ENCODE results near the gene VAT1. TPM values are rescaled to one million over a fixed set of nuclear protein-coding genes. Genes with fewer than 3 reads are reported as not detected.
A peak's percentile ranks its signal among the peaks of the same experiment; 100 is the strongest.

The VAT1 gene
- total RNA-seq, 2 donors from 2014 or later = 89.1 to 255 TPM

DNA sequence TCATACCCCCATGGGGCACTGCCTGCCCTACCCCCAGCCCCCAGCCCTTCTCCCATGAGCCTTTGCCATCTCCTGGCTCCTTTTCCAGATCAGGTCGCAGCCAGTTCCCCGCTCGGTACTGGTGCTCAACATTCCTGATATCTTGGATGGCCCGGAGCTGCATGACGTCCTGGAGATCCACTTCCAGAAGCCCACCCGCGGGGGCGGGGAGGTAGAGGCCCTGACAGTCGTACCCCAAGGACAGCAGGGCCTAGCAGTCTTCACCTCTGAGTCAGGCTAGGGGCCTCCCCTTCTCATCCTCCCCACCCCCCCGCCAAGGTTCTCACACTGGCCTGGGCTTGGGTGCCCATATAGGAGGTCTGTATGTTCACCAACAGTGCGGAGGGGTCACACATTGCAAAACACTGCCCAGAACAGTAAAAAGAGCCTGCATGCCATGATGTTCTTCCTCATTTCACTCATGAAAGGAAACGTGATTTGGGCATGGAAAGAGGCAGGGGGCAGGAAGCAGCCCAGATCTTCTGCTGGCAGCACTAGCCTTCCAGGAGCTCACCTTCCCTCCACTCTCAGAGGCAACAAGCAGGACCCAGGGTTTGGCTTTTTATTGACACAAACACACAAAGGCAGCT is 8.1 kb downstream of the VAT1 start:
- no peak for TF ChIP-seq POLR2A (IDR thresholded peaks at IDR 0.05)
- TF ChIP-seq, protein P1, sequence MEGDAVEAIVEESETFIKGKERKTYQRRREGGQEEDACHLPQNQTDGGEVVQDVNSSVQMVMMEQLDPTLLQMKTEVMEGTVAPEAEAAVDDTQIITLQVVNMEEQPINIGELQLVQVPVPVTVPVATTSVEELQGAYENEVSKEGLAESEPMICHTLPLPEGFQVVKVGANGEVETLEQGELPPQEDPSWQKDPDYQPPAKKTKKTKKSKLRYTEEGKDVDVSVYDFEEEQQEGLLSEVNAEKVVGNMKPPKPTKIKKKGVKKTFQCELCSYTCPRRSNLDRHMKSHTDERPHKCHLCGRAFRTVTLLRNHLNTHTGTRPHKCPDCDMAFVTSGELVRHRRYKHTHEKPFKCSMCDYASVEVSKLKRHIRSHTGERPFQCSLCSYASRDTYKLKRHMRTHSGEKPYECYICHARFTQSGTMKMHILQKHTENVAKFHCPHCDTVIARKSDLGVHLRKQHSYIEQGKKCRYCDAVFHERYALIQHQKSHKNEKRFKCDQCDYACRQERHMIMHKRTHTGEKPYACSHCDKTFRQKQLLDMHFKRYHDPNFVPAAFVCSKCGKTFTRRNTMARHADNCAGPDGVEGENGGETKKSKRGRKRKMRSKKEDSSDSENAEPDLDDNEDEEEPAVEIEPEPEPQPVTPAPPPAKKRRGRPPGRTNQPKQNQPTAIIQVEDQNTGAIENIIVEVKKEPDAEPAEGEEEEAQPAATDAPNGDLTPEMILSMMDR (IDR thresholded peaks at IDR 0.05) = no peak
- TF ChIP-seq POLR2AphosphoS5 (IDR thresholded peaks at IDR 0.05) = no peak
- Histone ChIP-seq H3K9me3 (no peaks in the 10 kb centered on the region), H3K36me3 (peaks cover 0 to 3% of the 10 kb centered on the region in 2 donors), H3K4me1 (replicated peaks) (no peaks in the 10 kb centered on the region), H3K27me3 (replicated peaks; ENCODE audit: insufficient read depth) (no peaks in the 10 kb centered on the region), H3K4me3 (no peak overlapping the region), H3K27ac (no peak overlapping the region)
- 77% methylated on average over 12 of the region's 12 CpGs for WGBS
- no peak for DNase-seq (ENCODE audit: low spot score)
- intact Hi-C loops (cut with DNase I) = no loop called here

DNA sequence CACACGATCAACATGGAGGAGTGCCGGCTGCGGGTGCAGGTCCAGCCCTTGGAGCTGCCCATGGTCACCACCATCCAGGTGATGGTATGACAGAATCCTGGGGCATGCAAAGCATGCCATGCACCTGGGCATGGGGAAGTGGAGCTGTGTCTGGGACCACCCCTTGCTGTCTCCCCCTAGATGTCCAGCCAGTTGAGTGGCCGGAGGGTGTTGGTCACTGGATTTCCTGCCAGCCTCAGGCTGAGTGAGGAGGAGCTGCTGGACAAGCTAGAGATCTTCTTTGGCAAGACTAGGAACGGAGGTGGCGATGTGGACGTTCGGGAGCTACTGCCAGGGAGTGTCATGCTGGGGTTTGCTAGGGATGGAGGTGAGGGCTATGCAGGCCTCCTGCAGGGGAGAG is 8.9 kb downstream of the VAT1 start:
- H3K4me1 ChIP-seq (replicated peaks) = no peaks in the 10 kb centered on the region
- no peak for DNase-seq (ENCODE audit: low spot score)
- 79% methylated on average over 6 of the region's 8 CpGs for WGBS
- intact Hi-C loops (cut with DNase I) = no loop called here
- H3K9me3 ChIP-seq = no peaks in the 10 kb centered on the region
- no peak overlapping the region for H3K27ac ChIP-seq
- no peaks in the 10 kb centered on the region for H3K27me3 ChIP-seq (replicated peaks; ENCODE audit: insufficient read depth)
- TF ChIP-seq, protein P1 (IDR thresholded peaks at IDR 0.05) = no peak
- no peak for TF ChIP-seq POLR2A (IDR thresholded peaks at IDR 0.05)
- no peak for TF ChIP-seq POLR2AphosphoS5 (IDR thresholded peaks at IDR 0.05)
- peaks cover 0 to 3% of the 10 kb centered on the region in 2 donors for H3K36me3 ChIP-seq
- no peak overlapping the region for H3K4me3 ChIP-seq

DNA sequence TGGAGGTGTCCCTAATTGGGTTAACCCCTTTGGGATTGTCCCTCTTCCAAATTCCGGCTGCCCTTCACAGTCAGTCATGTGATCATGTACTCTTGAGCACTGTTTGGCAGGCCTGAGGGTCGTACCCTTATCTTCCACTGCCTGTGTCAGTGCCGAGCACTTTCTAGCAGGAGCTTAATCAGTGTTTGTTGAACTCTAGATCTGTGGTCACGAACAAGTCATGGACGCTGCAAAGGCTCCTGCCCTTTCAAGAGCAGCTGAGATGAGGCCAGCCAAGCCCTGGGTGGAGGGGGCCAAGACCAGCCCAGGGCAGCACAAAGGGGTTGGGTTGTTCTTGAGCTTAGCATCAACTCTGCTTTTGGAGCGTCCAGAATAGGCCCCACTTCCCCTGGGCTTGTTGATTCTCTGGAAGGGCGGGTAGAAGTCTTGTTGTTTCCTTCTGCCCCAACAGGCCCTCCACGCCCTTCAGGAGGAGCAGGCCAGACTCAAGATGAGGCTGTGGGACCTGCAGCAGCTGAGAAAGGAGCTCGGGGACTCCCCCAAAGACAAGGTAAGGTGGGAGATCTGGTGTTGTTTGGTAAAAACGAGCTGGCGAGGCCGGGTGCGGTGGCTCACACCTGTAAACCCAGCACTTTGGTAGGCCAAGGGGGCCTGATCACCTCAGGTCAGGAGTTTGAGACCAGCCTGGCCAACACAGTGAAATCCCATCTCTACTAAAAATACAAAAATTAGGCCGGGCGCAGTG is 10.3 kb downstream of the VAT1 start:
- Histone ChIP-seq H3K4me1 (replicated peaks) (no peaks in the 10 kb centered on the region), H3K27ac (peak overlapping the region; percentile 8 to 27), H3K27me3 (replicated peaks; ENCODE audit: insufficient read depth) (no peaks in the 10 kb centered on the region), H3K9me3 (no peaks in the 10 kb centered on the region), H3K4me3 (no peak overlapping the region), H3K36me3 (peaks cover 0 to 3% of the 10 kb centered on the region in 2 donors)
- DNase-seq (ENCODE audit: low spot score) = no peak
- TF ChIP-seq POLR2A (IDR thresholded peaks at IDR 0.05) (no peak), POLR2AphosphoS5 (IDR thresholded peaks at IDR 0.05) (no peak)
- TF ChIP-seq, protein P1 (IDR thresholded peaks at IDR 0.05) = no peak
- WGBS = 78% methylated on average over 15 of the region's 15 CpGs
- intact Hi-C loops (cut with DNase I) = no loop called here

DNA sequence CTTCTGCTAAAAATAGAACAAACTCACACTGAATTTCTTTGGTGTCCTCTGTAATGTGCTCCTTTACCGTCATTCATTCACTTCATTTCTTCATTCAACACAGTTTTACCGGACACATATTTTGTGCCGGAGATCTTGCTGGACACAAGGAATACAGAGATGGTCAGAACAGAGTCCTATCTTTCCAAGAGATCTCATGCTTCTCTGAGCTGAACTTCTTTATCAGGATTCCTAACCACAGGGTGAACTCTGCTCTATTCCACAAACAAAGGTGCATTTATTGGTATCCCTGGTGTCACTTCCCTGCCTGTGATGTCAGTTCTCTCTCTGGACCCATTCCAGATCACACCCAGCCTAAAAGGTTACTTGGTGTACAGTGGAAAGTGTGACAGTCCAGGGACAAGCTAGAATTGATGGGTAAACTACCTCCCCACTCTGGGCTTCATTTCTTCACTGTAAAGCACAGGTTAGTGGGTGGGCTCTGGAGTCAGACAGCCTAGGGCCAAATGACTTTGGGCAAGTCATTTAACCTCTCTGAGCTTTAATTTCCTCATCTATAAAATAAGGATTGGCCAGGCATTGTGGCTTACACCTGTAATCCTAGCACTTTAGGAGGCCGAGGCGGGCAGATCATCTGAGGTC is 11.4 kb downstream of the VAT1 start:
- 77% methylated on average over 5 of the region's 5 CpGs for WGBS

More for the DNA sequence above, 11.4 kb downstream of the VAT1 start:
- peaks cover 0 to 3% of the 10 kb centered on the region in 2 donors for H3K36me3 ChIP-seq
- H3K27me3 ChIP-seq (replicated peaks; ENCODE audit: insufficient read depth) = no peaks in the 10 kb centered on the region
- H3K4me3 ChIP-seq = no peak overlapping the region
- no peaks in the 10 kb centered on the region for H3K9me3 ChIP-seq
- intact Hi-C loops (cut with DNase I) = no loop called here
- H3K4me1 ChIP-seq (replicated peaks) = no peaks in the 10 kb centered on the region
- DNase-seq (ENCODE audit: low spot score) = no peak
- TF ChIP-seq, protein P1 (IDR thresholded peaks at IDR 0.05) = no peak
- TF ChIP-seq POLR2AphosphoS5 (IDR thresholded peaks at IDR 0.05) = no peak
- TF ChIP-seq POLR2A (IDR thresholded peaks at IDR 0.05) = no peak
- peak overlapping the region in 1 of 2 donors; percentile 29 for H3K27ac ChIP-seq

Measured in prostate gland (tissue), 2 donors.